Measurements from ENCODE around the gene MEST.

The MEST gene

GRCh38 chr7:130483031-130483430, 8.9 kb upstream of the MEST start:
- no peak overlapping the region for H3K4me3 ChIP-seq (ENCODE audit: low read length)
- no peak for DNase-seq (ENCODE audit: low read depth)
- no peak for TF ChIP-seq CTCF (IDR thresholded peaks at IDR 0.05; ENCODE audit: insufficient read depth, low read depth, low read length, missing control alignments)

- peak overlapping the region; percentile 53 for H3K4me3 ChIP-seq (ENCODE audit: low read length)
- DNase-seq (ENCODE audit: low read depth), result no peak
- TF ChIP-seq CTCF (IDR thresholded peaks at IDR 0.05; ENCODE audit: insufficient read depth, low read depth, low read length, missing control alignments), result no peak
Observed at GRCh38 chr7:130485734-130486113, 6.2 kb upstream of the MEST start.

GRCh38 chr7:130486114-130486953, 5.6 kb upstream of the MEST start:
- peak; percentile 83 for TF ChIP-seq CTCF (IDR thresholded peaks at IDR 0.05; ENCODE audit: insufficient read depth, low read depth, low read length, missing control alignments)
- DNase-seq (ENCODE audit: low read depth), result peak; percentile 59
- H3K4me3 ChIP-seq (ENCODE audit: low read length), result peak overlapping the region; percentile 53

GRCh38 chr7:130486954-130487436, 4.9 kb upstream of the MEST start:
- peak; percentile 72 for DNase-seq (ENCODE audit: low read depth)
- no peak for TF ChIP-seq CTCF (IDR thresholded peaks at IDR 0.05; ENCODE audit: insufficient read depth, low read depth, low read length, missing control alignments)
- peak overlapping the region; percentile 53 for H3K4me3 ChIP-seq (ENCODE audit: low read length)

- no peak for DNase-seq (ENCODE audit: low read depth)
- no peak overlapping the region for H3K4me3 ChIP-seq (ENCODE audit: low read length)
Observed at GRCh38 chr7:130488392-130489139, 3.3 kb upstream of the MEST start.

More at GRCh38 chr7:130488392-130489139, 3.3 kb upstream of the MEST start:
- no peak for TF ChIP-seq CTCF (IDR thresholded peaks at IDR 0.05; ENCODE audit: insufficient read depth, low read depth, low read length, missing control alignments)

Measured in epithelial cell of esophagus (primary cell).